HUES48 (cell line): ENCODE data around the gene NECTIN3.

Source experiments
- H3K27ac ChIP-seq: one replicate; pipeline ENCODE4 v1.7.0; 2013; ENCODE audit warnings: low read depth, low read length, inconsistent platforms
- H3K27me3 ChIP-seq: 2 replicates; pipeline ENCODE4 v1.6.1; 2013; ENCODE audit warnings: mild to moderate bottlenecking, low read length; ENCODE audit not compliant: control insufficient read depth, insufficient read depth
- H3K36me3 ChIP-seq: 2 replicates; pipeline ENCODE4 v1.6.1; 2013; ENCODE audit warnings: low read length; ENCODE audit not compliant: control insufficient read depth, insufficient read depth
- H3K4me1 ChIP-seq: 2 replicates; pipeline ENCODE4 v1.6.1; 2013; ENCODE audit warnings: mild to moderate bottlenecking, low read length; ENCODE audit not compliant: control insufficient read depth, insufficient read depth
- H3K4me3 ChIP-seq: 2 replicates; pipeline ENCODE4 v1.5.1; 2013; ENCODE audit warnings: mild to moderate bottlenecking, low read depth, low read length
- H3K9ac ChIP-seq: 2 replicates; pipeline ENCODE4 v1.6.1; 2013; ENCODE audit warnings: mild to moderate bottlenecking, low read depth, low read length, moderate library complexity
- H3K9me3 ChIP-seq: 2 replicates; pipeline ENCODE4 v1.6.1; 2013; ENCODE audit warnings: low read length; ENCODE audit not compliant: control insufficient read depth, insufficient read depth

NECTIN3 gene

DNA sequence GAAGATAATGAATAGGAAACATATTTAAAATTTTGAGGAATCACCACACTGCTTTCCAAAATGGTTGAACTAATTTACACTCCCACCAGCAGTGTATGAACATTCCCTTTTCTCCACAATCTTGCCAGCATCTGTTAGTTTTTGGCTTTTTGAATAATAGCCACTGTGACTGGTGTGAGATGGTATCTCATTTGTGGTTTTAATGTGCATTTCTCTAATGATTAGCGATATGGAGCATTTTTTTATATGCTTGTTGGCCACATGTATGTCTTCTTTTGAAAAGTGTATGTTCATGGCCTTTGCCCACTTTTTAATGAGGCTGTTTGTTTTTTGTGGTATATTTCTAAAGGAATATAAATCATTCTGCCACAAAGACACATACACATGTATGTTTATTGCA lies 166.3 kb downstream of the NECTIN3 start:
- H3K27me3 ChIP-seq: no peaks in the 10 kb centered on the region
- H3K4me1 ChIP-seq: no peaks in the 10 kb centered on the region
- H3K36me3 ChIP-seq: no peaks in the 10 kb centered on the region
- H3K9me3 ChIP-seq: peaks cover 7% of the 10 kb centered on the region
- H3K27ac ChIP-seq: no peak overlapping the region
- H3K9ac ChIP-seq: no peak overlapping the region
- no peak overlapping the region for H3K4me3 ChIP-seq

DNA sequence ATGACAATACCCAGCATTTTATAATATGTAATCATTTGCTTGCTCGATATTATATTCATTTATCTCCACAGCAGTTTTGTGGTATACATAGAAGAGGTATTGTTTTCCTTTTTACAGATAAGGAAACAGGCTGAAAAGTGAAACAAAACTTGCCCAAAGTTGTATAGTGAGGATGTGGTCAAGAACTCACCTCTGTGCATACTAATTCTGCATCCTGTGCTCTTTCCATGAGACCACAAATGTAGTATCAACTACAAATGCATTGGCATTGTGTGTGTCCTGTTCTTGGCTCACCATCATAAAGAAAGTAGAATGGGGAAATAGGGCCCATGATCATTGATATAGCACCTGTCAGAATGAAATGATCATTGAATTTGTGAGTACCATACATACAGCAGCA lies 167.3 kb downstream of the NECTIN3 start:
- no peak overlapping the region for H3K4me3 ChIP-seq
- no peaks in the 10 kb centered on the region for H3K27me3 ChIP-seq
- no peaks in the 10 kb centered on the region for H3K4me1 ChIP-seq
- H3K9me3 ChIP-seq: peaks cover 7% of the 10 kb centered on the region
- no peaks in the 10 kb centered on the region for H3K36me3 ChIP-seq
- H3K9ac ChIP-seq: no peak overlapping the region
- no peak overlapping the region for H3K27ac ChIP-seq

DNA sequence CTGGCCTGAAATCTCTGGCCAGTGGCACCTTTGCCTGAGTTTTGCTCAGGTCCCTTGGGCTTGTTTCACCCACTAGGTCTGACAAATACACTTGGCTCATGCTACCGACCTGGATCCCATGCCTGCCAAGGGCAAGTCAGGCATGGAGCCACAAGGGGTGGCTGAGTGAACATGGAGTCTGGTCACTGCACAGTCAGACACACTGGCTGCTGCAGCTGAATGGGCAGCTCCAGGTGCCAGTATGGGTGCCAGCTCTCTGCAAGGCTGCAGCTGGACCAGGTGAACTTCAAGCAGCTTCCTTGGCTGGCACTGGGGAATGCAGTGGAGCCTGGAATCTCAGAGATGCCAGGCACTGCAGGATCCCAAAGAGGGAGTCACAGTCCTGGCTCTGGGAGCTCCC lies 170.3 kb downstream of the NECTIN3 start:
- H3K27me3 ChIP-seq: no peaks in the 10 kb centered on the region
- H3K36me3 ChIP-seq: no peaks in the 10 kb centered on the region
- H3K4me3 ChIP-seq: no peak overlapping the region
- no peaks in the 10 kb centered on the region for H3K4me1 ChIP-seq
- H3K9ac ChIP-seq: no peak overlapping the region
- H3K9me3 ChIP-seq: peaks cover 7% of the 10 kb centered on the region
- no peak overlapping the region for H3K27ac ChIP-seq
